Midbrain (tissue), 1 donor: ENCODE results near the gene ZNF185.

Source experiments
- DNase-seq: peaks from one replicate; lab custom pipeline; 2025; lab: John Stamatoyannopoulos, UW

The ZNF185 gene

GRCh38 chrX:152917656-152918579, 20.1 kb downstream of the ZNF185 start:
- no peak for DNase-seq

GRCh38 chrX:152918707-152919106, 20.8 kb downstream of the ZNF185 start:
- no peak for DNase-seq

- DNase-seq: no peak
These were observed 25.7 kb downstream of the ZNF185 start for GRCh38 chrX:152923599-152923998.

GRCh38 chrX:152925835-152926234, 28.0 kb downstream of the ZNF185 start:
- DNase-seq: no peak

GRCh38 chrX:152926279-152926678, 28.4 kb downstream of the ZNF185 start:
- peak; percentile 20 for DNase-seq

- DNase-seq: peak; percentile 5
These were observed 29.1 kb downstream of the ZNF185 start for GRCh38 chrX:152926923-152927322.

- peak; percentile 8 for DNase-seq
These were observed 30.2 kb downstream of the ZNF185 start for GRCh38 chrX:152927858-152928760.

- no peak for DNase-seq
These were observed 31.0 kb downstream of the ZNF185 start for GRCh38 chrX:152928761-152929400.

- DNase-seq: no peak
These were observed 32.0 kb downstream of the ZNF185 start for GRCh38 chrX:152929898-152930297.

- no peak for DNase-seq
These were observed 32.6 kb downstream of the ZNF185 start for GRCh38 chrX:152930516-152930915.

- no peak for DNase-seq
These were observed 34.3 kb downstream of the ZNF185 start for GRCh38 chrX:152932144-152932543.

- DNase-seq: no peak
These were observed 34.8 kb downstream of the ZNF185 start for GRCh38 chrX:152932598-152933175.

GRCh38 chrX:152936306-152936705, 38.4 kb downstream of the ZNF185 start:
- no peak for DNase-seq

- no peak for DNase-seq
These were observed 39.4 kb downstream of the ZNF185 start for GRCh38 chrX:152937236-152937635.

GRCh38 chrX:152941328-152942076, 43.6 kb downstream of the ZNF185 start:
- peak; percentile 90 for DNase-seq

- DNase-seq: no peak
These were observed 44.2 kb downstream of the ZNF185 start for GRCh38 chrX:152942077-152942442.

GRCh38 chrX:152943826-152944225, 46.0 kb downstream of the ZNF185 start:
- DNase-seq: no peak

- no peak for DNase-seq
These were observed 47.4 kb downstream of the ZNF185 start for GRCh38 chrX:152945021-152945979.

- no peak for DNase-seq
These were observed 48.8 kb downstream of the ZNF185 start for GRCh38 chrX:152946681-152947080.
